ENCODE results near the gene CNKSR1. TPM values are rescaled to one million over a fixed set of nuclear protein-coding genes. Genes with fewer than 3 reads are reported as not detected.

Gene CNKSR1
- total and polyA plus RNA-seq, 2 of the 13 experiments (the other 11 are each of a cell fraction or from before 2014, with no cell fraction given): 3.4 to 8.9 TPM

DNA sequence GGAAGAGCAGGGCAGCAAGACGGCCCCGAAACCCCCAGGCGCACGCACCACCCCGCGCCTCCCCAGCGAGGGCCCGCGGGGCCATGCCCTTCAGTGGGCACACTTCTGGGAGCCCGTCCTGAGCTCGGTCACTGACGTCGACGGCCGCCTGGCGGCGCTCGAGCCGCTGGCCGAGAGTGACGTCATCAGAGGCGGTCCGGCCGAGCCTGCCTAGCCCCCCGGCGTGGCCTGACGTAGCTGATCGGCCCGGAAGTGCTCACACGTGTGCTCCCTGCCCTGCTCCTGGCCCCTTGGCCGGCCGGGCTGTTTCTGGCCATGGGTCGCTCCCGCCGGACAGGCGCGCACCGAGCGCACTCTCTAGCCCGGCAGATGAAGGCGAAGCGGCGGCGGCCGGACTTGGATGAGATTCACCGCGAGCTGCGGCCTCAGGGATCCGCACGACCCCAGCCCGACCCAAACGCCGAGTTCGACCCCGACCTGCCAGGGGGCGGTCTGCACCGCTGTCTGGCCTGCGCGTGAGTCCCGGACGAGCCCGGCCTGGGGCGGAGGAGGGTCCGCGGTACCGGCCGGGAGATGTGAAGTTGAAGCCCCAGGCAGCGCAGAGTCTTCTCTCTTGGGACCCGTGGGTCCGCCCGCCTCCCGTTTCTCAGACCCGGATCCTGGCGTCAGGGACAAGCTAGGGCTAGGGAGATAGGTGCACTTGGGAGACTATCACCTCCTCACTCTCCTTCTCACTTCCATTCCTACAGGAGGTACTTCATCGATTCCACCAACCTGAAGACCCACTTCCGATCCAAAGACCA lies 7.4 kb upstream of the CNKSR1 start, which contains the start of gene ZNF593 (continued):
- TF ChIP-seq, protein P1, sequence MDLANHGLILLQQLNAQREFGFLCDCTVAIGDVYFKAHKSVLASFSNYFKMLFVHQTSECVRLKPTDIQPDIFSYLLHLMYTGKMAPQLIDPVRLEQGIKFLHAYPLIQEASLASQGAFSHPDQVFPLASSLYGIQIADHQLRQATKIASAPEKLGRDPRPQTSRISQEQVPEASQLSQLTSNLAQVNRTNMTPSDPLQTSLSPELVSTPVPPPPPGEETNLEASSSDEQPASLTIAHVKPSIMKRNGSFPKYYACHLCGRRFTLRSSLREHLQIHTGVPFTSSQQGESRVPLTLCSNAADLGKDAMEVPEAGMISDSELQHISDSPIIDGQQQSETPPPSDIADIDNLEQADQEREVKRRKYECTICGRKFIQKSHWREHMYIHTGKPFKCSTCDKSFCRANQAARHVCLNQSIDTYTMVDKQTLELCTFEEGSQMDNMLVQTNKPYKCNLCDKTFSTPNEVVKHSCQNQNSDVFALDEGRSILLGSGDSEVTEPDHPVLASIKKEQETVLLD (CRISPR knock-in tag; IDR thresholded peaks at IDR 0.05; ENCODE audit: low read depth): peak; percentile 53; the same call in 1 of the 2 replicates
- TF ChIP-seq RBAK (CRISPR knock-in tag; IDR thresholded peaks at IDR 0.05) (no peak), KDM4B (CRISPR knock-in tag; IDR thresholded peaks at IDR 0.05) (peak; percentile 93), PRPF4 (IDR thresholded peaks at IDR 0.05; ENCODE audit: low read depth, low read length, poor library complexity, severe bottlenecking) (no peak), NCOA1 (CRISPR knock-in tag; IDR thresholded peaks at IDR 0.05) (0 out of 2 replicates have a peak, but pooled peaks have one; percentile 63), SMARCC2 (IDR thresholded peaks at IDR 0.05) (no peak), ARNTL (CRISPR knock-in tag; IDR thresholded peaks at IDR 0.05) (peak; percentile 86), SRY (CRISPR knock-in tag; IDR thresholded peaks at IDR 0.05) (peak; percentile 93), ESRRA (CRISPR knock-in tag; IDR thresholded peaks at IDR 0.05; ENCODE audit: low read depth) (peak; percentile 79), SIX4 (CRISPR knock-in tag; IDR thresholded peaks at IDR 0.05) (no peak), DPF2 (CRISPR knock-in tag; IDR thresholded peaks at IDR 0.05; ENCODE audit: borderline replicate concordance, low read depth) (no peak), HMG20B (CRISPR knock-in tag; conservative IDR thresholded peaks at IDR 0.05) (0 out of 2 replicates have a peak, but pooled peaks have one; percentile 25), ZNF644 (CRISPR knock-in tag; IDR thresholded peaks at IDR 0.05; ENCODE audit: low read depth) (no peak), ZBTB42 (CRISPR knock-in tag; IDR thresholded peaks at IDR 0.05) (0 out of 2 replicates have a peak, but pooled peaks have one; percentile 39), ZNF224 (CRISPR knock-in tag; IDR thresholded peaks at IDR 0.05) (peak; percentile 78; the same call in 1 of the 2 replicates)
- TF ChIP-seq, protein P2, sequence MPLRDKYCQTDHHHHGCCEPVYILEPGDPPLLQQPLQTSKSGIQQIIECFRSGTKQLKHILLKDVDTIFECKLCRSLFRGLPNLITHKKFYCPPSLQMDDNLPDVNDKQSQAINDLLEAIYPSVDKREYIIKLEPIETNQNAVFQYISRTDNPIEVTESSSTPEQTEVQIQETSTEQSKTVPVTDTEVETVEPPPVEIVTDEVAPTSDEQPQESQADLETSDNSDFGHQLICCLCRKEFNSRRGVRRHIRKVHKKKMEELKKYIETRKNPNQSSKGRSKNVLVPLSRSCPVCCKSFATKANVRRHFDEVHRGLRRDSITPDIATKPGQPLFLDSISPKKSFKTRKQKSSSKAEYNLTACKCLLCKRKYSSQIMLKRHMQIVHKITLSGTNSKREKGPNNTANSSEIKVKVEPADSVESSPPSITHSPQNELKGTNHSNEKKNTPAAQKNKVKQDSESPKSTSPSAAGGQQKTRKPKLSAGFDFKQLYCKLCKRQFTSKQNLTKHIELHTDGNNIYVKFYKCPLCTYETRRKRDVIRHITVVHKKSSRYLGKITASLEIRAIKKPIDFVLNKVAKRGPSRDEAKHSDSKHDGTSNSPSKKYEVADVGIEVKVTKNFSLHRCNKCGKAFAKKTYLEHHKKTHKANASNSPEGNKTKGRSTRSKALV (CRISPR knock-in tag; IDR thresholded peaks at IDR 0.05): peak; percentile 88
- TF ChIP-seq, protein P3, sequence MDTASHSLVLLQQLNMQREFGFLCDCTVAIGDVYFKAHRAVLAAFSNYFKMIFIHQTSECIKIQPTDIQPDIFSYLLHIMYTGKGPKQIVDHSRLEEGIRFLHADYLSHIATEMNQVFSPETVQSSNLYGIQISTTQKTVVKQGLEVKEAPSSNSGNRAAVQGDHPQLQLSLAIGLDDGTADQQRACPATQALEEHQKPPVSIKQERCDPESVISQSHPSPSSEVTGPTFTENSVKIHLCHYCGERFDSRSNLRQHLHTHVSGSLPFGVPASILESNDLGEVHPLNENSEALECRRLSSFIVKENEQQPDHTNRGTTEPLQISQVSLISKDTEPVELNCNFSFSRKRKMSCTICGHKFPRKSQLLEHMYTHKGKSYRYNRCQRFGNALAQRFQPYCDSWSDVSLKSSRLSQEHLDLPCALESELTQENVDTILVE (CRISPR knock-in tag; IDR thresholded peaks at IDR 0.05): no peak
- TF ChIP-seq, protein P4, sequence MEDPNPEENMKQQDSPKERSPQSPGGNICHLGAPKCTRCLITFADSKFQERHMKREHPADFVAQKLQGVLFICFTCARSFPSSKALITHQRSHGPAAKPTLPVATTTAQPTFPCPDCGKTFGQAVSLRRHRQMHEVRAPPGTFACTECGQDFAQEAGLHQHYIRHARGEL (CRISPR knock-in tag; IDR thresholded peaks at IDR 0.05): peak; percentile 88; the same call in 1 of the 2 replicates
- TF ChIP-seq, protein P5, sequence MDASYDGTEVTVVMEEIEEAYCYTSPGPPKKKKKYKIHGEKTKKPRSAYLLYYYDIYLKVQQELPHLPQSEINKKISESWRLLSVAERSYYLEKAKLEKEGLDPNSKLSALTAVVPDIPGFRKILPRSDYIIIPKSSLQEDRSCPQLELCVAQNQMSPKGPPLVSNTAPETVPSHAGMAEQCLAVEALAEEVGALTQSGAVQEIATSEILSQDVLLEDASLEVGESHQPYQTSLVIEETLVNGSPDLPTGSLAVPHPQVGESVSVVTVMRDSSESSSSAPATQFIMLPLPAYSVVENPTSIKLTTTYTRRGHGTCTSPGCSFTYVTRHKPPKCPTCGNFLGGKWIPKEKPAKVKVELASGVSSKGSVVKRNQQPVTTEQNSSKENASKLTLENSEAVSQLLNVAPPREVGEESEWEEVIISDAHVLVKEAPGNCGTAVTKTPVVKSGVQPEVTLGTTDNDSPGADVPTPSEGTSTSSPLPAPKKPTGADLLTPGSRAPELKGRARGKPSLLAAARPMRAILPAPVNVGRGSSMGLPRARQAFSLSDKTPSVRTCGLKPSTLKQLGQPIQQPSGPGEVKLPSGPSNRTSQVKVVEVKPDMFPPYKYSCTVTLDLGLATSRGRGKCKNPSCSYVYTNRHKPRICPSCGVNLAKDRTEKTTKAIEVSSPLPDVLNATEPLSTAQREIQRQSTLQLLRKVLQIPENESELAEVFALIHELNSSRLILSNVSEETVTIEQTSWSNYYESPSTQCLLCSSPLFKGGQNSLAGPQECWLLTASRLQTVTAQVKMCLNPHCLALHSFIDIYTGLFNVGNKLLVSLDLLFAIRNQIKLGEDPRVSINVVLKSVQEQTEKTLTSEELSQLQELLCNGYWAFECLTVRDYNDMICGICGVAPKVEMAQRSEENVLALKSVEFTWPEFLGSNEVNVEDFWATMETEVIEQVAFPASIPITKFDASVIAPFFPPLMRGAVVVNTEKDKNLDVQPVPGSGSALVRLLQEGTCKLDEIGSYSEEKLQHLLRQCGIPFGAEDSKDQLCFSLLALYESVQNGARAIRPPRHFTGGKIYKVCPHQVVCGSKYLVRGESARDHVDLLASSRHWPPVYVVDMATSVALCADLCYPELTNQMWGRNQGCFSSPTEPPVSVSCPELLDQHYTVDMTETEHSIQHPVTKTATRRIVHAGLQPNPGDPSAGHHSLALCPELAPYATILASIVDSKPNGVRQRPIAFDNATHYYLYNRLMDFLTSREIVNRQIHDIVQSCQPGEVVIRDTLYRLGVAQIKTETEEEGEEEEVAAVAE (CRISPR knock-in tag; IDR thresholded peaks at IDR 0.05; ENCODE audit: borderline replicate concordance): peak; percentile 72
- TF ChIP-seq, protein P6, sequence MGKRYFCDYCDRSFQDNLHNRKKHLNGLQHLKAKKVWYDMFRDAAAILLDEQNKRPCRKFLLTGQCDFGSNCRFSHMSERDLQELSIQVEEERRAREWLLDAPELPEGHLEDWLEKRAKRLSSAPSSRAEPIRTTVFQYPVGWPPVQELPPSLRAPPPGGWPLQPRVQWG (CRISPR knock-in tag; IDR thresholded peaks at IDR 0.05; ENCODE audit: borderline replicate concordance, low read depth): no peak

Measured in HepG2 (cell line).